Smooth muscle cell (in vitro differentiated cells): ENCODE data around the gene OR8G5. TPM values are rescaled to one million over a fixed set of nuclear protein-coding genes. Genes with fewer than 3 reads are reported as not detected.
"Not testable (repeated sequence)": the region's sequence is repeated elsewhere in the genome, so short reads cannot be mapped to it uniquely, and the experiment has no call there.

Experiments used
- DNase-seq: peaks from one replicate; lab custom pipeline; 2025; ENCODE audit not compliant: unreplicated experiment; lab: John Stamatoyannopoulos, UW
- H2AFZ ChIP-seq: fragments of 200-600 bp; sonication (generic); 2 replicates; pipeline ENCODE4 v1.6.0; 2016; ENCODE audit warnings: antibody characterized with exemption, low read depth, mild to moderate bottlenecking
- H3F3A ChIP-seq: fragments of 200-600 bp; sonication (generic); 2 replicates; pipeline ENCODE4 v1.6.0; 2017; ENCODE audit warnings: antibody characterized with exemption, low read depth
- H3K27ac ChIP-seq: fragments of 200-600 bp; sonication (generic); 2 replicates; pipeline ENCODE4 v1.5.1; 2016; ENCODE audit warnings: low read depth, mild to moderate bottlenecking
- H3K27me3 ChIP-seq: fragments of 200-600 bp; sonication (generic); 2 replicates; pipeline ENCODE4 v1.6.1; 2016; ENCODE audit warnings: low read depth, mild to moderate bottlenecking
- H3K36me3 ChIP-seq: fragments of 200-600 bp; sonication (generic); 2 replicates; pipeline ENCODE4 v1.5.1; 2016; ENCODE audit warnings: low read depth
- H3K4me1 ChIP-seq: fragments of 200-600 bp; sonication (generic); 2 replicates; pipeline ENCODE4 v1.5.1; 2016; ENCODE audit warnings: low read depth
- H3K4me2 ChIP-seq: fragments of 200-600 bp; sonication (generic); 2 replicates; pipeline ENCODE4 v1.6.0; 2016; ENCODE audit warnings: mild to moderate bottlenecking
- H3K4me3 ChIP-seq: fragments of 200-600 bp; sonication (generic); 2 replicates; pipeline ENCODE4 v1.5.1; 2016; ENCODE audit warnings: mild to moderate bottlenecking
- H3K79me2 ChIP-seq: fragments of 200-600 bp; sonication (generic); 2 replicates; pipeline ENCODE4 v1.6.0; 2016; ENCODE audit warnings: low read depth, mild to moderate bottlenecking
- H3K9ac ChIP-seq: fragments of 200-600 bp; sonication (generic); 2 replicates; pipeline ENCODE4 v1.6.0; 2016; ENCODE audit warnings: low read depth
- H3K9me3 ChIP-seq: fragments of 200-600 bp; sonication (generic); replicated peaks from 2 replicates; pipeline ENCODE4 v1.5.1; 2016; ENCODE audit warnings: low read depth
- H4K20me1 ChIP-seq: fragments of 200-600 bp; sonication (generic); 2 replicates; pipeline ENCODE4 v1.6.0; 2016; ENCODE audit warnings: low read depth
- WGBS: methylation state at CpG from one replicate; pipeline ENCODE4 v1.1.7; 2016; ENCODE audit warnings: low lambda C conversion rate; 5-methylcytosine and 5-hydroxymethylcytosine counted together
- polyA plus RNA-seq: library from polyadenylated mRNA; unstranded; fragments of >200 nt; fragmentation: Nextera tagmentation; extraction: Ambion mirVana; gene quantifications from 2 replicates; pipeline ENCODE4 v1.2.1, GENCODE V29; 2016
- total RNA-seq: library from RNA; depleted of rRNA; stranded (reverse); fragments of >200 nt; gene quantifications from 2 replicates; pipeline ENCODE4 v1.2.3, GENCODE V29; 2014
- TF ChIP-seq, protein P1 (sequence below): fragments of 200-600 bp; sonication (generic); IDR thresholded peaks from 2 replicates; pipeline ENCODE4 v1.5.1; 2017; ENCODE audit warnings: borderline replicate concordance, mild to moderate bottlenecking, antibody characterized with exemption; ENCODE audit not compliant: insufficient read depth, poor library complexity, severe bottlenecking

OR8G5 gene
- total and polyA plus RNA-seq, 2 experiments from 2014 or later, result not detected

DNA sequence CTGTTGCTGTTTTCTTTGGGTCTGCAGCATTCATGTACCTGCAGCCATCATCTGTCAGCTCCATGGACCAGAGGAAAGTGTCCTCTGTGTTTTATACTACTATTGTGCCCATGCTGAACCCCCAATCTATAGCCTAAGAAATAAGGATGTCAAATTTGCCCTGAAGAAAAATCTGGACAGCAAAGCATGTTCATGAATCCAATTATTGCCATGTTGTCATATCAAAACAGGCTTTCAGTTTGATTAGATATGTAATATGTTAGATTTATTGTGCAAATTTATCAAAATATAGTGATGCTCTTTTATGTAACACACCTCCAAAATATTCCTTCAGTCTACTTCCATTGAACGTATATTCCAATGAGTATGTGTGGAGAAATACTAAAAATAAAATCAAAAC lies 30.7 kb upstream of the OR8G5 start:
- Histone ChIP-seq H3K27ac (no peak overlapping the region), H4K20me1 (no peaks in the 10 kb centered on the region), H3K4me1 (peaks cover 4% of the 10 kb centered on the region), H2AFZ (no peak overlapping the region), H3K4me2 (no peak overlapping the region), H3K9me3 (no peaks in the 10 kb centered on the region), H3K27me3 (peaks cover 4% of the 10 kb centered on the region), H3F3A (no peaks in the 10 kb centered on the region), H3K79me2 (no peaks in the 10 kb centered on the region), H3K36me3 (no peaks in the 10 kb centered on the region), H3K4me3 (no peak overlapping the region), H3K9ac (no peak overlapping the region)
- TF ChIP-seq, protein P1, sequence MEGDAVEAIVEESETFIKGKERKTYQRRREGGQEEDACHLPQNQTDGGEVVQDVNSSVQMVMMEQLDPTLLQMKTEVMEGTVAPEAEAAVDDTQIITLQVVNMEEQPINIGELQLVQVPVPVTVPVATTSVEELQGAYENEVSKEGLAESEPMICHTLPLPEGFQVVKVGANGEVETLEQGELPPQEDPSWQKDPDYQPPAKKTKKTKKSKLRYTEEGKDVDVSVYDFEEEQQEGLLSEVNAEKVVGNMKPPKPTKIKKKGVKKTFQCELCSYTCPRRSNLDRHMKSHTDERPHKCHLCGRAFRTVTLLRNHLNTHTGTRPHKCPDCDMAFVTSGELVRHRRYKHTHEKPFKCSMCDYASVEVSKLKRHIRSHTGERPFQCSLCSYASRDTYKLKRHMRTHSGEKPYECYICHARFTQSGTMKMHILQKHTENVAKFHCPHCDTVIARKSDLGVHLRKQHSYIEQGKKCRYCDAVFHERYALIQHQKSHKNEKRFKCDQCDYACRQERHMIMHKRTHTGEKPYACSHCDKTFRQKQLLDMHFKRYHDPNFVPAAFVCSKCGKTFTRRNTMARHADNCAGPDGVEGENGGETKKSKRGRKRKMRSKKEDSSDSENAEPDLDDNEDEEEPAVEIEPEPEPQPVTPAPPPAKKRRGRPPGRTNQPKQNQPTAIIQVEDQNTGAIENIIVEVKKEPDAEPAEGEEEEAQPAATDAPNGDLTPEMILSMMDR, result no peak
- no peak for DNase-seq
- WGBS, result 86% methylated on average over 1 of the region's 1 CpG

DNA sequence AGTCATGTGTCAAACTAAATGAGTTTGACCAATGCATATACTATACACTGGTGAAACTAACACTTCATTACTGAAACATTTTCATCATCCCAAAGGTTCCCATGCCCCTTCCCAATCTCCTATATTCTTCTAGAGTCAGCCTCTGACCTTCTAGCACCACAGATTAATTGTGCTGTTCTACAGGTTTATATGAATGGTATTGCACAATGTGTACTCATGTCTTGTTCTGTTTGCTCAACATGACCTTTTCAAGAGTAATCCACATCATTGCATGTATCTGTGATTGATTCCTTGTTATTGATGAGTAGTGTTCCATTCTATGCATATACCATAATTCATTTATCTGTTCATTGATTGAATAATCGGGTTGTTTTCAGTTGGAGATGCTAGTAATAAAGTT lies 22.8 kb upstream of the OR8G5 start:
- no peak overlapping the region for H3K4me2 ChIP-seq
- H3K4me3 ChIP-seq, result no peak overlapping the region
- H3K4me1 ChIP-seq, result no peaks in the 10 kb centered on the region
- no peak overlapping the region for H3K9ac ChIP-seq
- H3K36me3 ChIP-seq, result no peaks in the 10 kb centered on the region
- no peak overlapping the region for H2AFZ ChIP-seq
- H3F3A ChIP-seq, result no peaks in the 10 kb centered on the region
- no peaks in the 10 kb centered on the region for H3K79me2 ChIP-seq
- no peaks in the 10 kb centered on the region for H4K20me1 ChIP-seq
- DNase-seq, result no peak
- 41% methylated on average over 1 of the region's 1 CpG for WGBS
- H3K27me3 ChIP-seq, result peaks cover 4% of the 10 kb centered on the region
- H3K9me3 ChIP-seq, result no peaks in the 10 kb centered on the region
- TF ChIP-seq, protein P1, result no peak
- no peak overlapping the region for H3K27ac ChIP-seq

DNA sequence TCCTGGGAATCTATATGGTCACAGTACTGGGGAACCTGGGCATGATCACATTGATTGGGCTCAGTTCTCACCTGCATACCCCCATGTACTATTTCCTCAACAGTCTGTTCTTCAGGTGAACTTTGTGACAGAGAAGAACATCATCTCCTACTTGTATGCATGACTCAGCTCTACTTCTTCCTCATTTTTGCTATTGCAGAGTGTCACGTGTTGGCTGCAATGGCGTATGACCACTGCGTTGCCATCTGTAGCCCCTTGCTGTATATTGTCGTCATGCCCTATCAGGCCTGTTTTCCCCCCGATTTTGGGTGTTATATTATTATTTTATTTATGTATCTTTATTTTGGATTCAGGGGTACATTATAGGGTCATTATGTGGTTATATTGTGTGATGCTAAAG lies 17.7 kb upstream of the OR8G5 start:
- Histone ChIP-seq H3K79me2 (no peaks in the 10 kb centered on the region), H3K4me1 (no peaks in the 10 kb centered on the region), H3K27ac (no peak overlapping the region), H3K27me3 (no peaks in the 10 kb centered on the region), H3K36me3 (no peaks in the 10 kb centered on the region), H4K20me1 (no peaks in the 10 kb centered on the region), H3K9me3 (no peaks in the 10 kb centered on the region), H3F3A (no peaks in the 10 kb centered on the region), H3K9ac (no peak overlapping the region), H3K4me2 (no peak overlapping the region), H3K4me3 (no peak overlapping the region), H2AFZ (no peak overlapping the region)
- WGBS, result 73% methylated on average over 5 of the region's 5 CpGs
- TF ChIP-seq, protein P1, result no peak
- DNase-seq, result no peak

GRCh38 chr11:124240621-124241397 lies 15.4 kb upstream of the OR8G5 start, which contains the start of gene OR8G1:
Gene OR8G1, plus strand, starts transcription at chr11:124241095. Its CDS starts 8,581 bp downstream, at chr11:124249676.
- TF ChIP-seq, protein P1, result no peak
- Histone ChIP-seq H3K79me2 (no peaks in the 10 kb centered on the region), H3K4me1 (no peaks in the 10 kb centered on the region), H3K9ac (no peak within 1 kb of the TSS), H3K4me3 (no peak within 1 kb of the TSS), H3K9me3 (no peaks in the 10 kb centered on the region), H3K27ac (no peak within 1 kb of the TSS), H3K36me3 (no peaks in the 10 kb centered on the region), H2AFZ (no peak within 1 kb of the TSS), H4K20me1 (no peaks in the 10 kb centered on the region), H3F3A (no peaks in the 10 kb centered on the region), H3K4me2 (no peak within 1 kb of the TSS), H3K27me3 (no peaks in the 10 kb centered on the region)
- no peak for DNase-seq
- WGBS, result 80% methylated on average over 3 of the region's 3 CpGs

DNA sequence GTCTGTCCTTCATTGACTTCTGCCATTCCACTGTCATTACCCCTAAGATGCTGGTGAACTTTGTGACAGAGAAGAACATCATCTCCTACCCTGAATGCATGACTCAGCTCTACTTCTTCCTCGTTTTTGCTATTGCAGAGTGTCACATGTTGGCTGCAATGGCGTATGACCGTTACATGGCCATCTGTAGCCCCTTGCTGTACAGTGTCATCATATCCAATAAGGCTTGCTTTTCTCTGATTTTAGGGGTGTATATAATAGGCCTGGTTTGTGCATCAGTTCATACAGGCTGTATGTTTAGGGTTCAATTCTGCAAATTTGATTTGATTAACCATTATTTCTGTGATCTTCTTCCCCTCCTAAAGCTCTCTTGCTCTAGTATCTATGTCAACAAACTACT lies 6.3 kb upstream of the OR8G5 start:
- H2AFZ ChIP-seq, H3K9ac ChIP-seq, H3K27ac ChIP-seq, H3K4me3 ChIP-seq, H3K79me2 ChIP-seq, H3K9me3 ChIP-seq, H3K4me2 ChIP-seq, H4K20me1 ChIP-seq, H3K36me3 ChIP-seq, H3F3A ChIP-seq, DNase-seq, H3K27me3 ChIP-seq, H3K4me1 ChIP-seq: not testable (repeated sequence)
- 75% methylated on average over 3 of the region's 3 CpGs for WGBS

GRCh38 chr11:124265041-124265440 lies 8.9 kb downstream of the OR8G5 start:
- H3K9me3 ChIP-seq, H3K9ac ChIP-seq, H3K79me2 ChIP-seq, H3K4me1 ChIP-seq, H4K20me1 ChIP-seq, H3K27ac ChIP-seq, H3F3A ChIP-seq, DNase-seq, H3K4me3 ChIP-seq, H3K27me3 ChIP-seq, H3K36me3 ChIP-seq, H2AFZ ChIP-seq, H3K4me2 ChIP-seq: not testable (repeated sequence)
- 90% methylated on average over 4 of the region's 4 CpGs for WGBS
